ENCODE measurements around the gene TM9SF1. TPM values are rescaled to one million over a fixed set of nuclear protein-coding genes. Genes with fewer than 3 reads are reported as not detected.

The TM9SF1 gene
- total RNA-seq, 1 donor from 2014 or later, result 63.5 TPM

DNA sequence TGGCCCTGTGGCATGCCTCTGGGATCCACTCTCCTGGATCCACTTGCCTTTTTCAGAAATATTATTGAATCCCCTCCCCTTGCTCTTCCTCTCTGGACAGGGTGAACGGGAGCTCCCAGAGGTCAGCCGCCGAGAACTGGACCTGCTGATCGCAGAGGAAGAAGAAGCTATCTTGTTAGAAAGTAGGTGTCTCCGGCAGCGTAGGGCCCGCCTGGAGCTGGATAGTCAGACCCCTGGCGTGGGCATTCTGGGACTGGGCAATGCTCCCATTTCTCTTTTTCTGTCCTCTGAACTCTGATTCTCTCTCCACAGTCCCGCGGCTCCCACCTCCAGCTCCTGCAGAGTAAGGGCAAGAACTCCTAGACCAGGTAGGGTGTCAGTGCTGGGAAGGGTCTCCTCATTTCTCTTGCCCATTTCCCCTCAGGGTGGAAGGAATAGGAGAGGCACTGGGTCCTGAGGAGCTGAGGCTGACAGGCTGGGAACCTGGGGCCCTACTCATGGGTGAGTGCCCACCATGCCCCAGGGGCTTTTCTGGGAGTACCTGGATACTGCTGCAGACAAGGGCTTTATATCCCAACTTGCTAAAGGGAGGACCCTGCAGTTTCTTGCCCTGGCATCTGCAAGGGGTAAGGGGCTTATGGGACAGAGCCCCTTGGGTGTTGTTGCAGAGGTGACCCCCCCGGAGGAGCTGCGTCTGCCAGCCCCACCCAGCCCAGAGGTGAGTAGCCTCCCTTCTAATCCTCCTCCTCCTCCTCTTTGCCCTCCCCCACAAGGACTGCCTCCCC is 18.0 kb downstream of the TM9SF1 start:
- no peak for DNase-seq

GRCh38 chr14:24176599-24176998 is 18.6 kb downstream of the TM9SF1 start:
- no peak for DNase-seq

DNA sequence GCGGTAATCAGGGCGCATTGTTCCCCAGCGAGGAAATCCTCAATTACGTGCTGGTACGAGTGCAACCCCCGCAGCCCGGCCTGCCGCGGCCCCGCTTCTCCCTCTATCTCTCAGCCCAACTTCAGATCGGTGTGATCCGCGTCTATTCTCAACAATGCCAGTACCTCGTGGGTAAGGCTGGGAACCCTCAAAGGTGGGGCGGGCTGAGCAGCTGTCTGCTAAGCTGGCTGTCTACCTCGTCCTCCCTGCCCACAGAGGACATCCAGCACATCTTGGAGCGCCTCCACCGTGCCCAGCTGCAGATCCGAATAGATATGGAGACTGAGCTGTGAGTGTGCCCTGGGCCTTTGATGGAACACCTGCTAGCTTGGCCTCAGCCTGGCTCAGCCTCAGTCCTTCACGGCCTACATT is 22.4 kb downstream of the TM9SF1 start:
- DNase-seq, result no peak

DNA sequence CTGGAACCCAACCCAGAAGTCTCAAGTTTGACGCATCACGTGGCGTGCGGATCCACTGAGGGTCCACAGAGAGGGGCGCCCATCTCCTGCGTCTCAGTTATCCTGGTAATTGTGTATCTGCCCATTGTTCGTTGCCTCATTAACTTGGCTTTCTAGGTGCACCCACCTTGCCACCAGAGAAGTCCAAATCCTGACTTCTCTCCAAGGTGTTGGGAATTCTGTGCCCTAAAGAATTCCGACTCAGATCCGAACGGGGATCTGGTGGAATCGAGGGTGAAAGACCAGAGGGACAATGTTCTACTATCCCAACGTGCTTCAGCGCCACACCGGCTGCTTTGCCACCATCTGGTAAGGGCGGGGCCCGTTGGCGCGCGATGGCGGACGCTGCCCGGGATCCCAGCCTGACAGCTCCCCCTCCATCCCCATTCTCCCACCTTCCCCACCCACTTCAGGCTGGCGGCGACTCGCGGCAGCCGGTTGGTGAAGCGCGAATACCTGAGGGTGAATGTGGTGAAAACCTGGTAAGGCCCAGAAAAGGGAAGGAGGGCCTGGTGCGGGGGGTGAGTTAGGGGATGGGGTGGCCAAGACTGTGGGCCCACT is 22.9 kb downstream of the TM9SF1 start:
- DNase-seq, result no peak

DNA sequence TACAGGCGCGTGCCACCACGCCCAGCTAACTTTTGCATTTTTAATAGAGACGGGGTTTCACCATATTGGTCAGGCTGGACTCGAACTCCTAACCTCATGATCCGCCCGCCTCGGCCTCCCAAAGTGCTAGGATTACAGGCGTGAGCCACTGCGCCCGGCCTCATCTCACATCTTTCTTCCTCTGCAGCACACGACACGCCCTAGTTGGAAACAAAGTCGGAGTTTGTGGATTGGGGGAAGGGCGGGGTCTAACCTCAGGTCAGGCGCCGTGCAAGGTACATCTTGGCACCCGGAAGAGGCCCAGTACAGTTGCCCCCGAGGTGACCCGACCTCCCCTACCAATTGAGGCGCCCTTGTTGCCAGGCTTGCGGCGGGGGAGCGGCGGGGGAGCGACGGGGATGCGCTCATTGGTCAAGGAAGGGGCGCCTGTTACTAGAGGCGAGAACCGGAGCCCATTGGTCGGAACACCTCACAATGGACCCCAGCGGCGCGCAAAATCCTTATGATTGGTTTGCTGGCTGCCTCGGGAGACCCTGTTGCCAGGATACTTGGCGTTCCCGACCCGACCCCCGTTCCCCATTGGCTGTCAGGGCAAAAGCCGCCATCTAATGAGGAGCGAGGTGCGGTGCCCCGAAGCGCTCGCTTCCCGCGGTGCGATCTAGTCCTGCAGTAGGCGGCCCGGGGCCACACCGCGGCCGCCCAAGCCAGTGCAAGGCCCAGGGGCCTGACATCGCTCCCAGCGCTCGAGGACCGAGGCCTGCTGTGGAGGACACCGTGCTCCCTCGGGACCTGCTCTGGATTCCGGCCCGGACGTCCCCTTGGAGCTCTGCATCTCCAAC is 23.6 kb downstream of the TM9SF1 start, which contains the start of gene REC8:
Gene REC8, plus strand, starts transcription at position 659 of the 839 bp plus-strand sequence. CDS start 473 bp downstream, outside the sequence.
- peak; percentile 97 for DNase-seq

- no peak for DNase-seq
These were observed 27.6 kb downstream of the TM9SF1 start for GRCh38 chr14:24167469-24168114.

DNA sequence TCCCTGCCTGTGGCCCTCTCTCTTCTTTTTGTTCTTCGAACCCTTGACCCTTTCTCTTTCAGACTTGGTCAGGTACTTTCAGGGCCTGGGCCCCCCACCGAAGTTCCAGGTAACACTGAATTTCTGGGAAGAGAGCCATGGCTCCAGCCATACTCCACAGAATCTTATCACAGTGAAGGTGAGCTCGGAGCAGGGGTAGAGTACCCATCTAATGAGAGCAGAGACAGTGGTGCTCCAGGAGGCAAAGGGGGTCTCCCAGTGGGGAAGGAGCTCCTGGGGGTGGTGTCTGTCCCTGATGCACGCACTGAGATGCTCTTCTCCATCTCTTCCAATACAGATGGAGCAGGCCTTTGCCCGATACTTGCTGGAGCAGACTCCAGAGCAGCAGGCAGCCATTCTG is 29.5 kb downstream of the TM9SF1 start:
- DNase-seq, result no peak

GRCh38 chr14:24164518-24164991 is 30.7 kb downstream of the TM9SF1 start:
- DNase-seq, result no peak

DNA sequence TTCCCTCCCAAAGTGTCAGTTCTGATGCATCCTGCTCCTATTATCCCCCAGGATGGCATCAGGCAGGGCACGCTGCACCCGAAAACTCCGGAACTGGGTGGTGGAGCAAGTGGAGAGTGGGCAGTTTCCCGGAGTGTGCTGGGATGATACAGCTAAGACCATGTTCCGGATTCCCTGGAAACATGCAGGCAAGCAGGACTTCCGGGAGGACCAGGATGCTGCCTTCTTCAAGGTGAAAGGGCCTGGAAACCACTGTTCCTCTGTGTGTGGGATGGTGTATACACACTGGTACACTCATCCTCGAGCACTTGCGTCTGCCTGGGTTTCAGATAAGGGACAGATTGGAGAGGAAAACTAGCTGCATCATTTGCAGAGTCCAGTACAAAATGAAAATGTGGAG is 33.1 kb downstream of the TM9SF1 start:
- DNase-seq, result peak; percentile 37

DNA sequence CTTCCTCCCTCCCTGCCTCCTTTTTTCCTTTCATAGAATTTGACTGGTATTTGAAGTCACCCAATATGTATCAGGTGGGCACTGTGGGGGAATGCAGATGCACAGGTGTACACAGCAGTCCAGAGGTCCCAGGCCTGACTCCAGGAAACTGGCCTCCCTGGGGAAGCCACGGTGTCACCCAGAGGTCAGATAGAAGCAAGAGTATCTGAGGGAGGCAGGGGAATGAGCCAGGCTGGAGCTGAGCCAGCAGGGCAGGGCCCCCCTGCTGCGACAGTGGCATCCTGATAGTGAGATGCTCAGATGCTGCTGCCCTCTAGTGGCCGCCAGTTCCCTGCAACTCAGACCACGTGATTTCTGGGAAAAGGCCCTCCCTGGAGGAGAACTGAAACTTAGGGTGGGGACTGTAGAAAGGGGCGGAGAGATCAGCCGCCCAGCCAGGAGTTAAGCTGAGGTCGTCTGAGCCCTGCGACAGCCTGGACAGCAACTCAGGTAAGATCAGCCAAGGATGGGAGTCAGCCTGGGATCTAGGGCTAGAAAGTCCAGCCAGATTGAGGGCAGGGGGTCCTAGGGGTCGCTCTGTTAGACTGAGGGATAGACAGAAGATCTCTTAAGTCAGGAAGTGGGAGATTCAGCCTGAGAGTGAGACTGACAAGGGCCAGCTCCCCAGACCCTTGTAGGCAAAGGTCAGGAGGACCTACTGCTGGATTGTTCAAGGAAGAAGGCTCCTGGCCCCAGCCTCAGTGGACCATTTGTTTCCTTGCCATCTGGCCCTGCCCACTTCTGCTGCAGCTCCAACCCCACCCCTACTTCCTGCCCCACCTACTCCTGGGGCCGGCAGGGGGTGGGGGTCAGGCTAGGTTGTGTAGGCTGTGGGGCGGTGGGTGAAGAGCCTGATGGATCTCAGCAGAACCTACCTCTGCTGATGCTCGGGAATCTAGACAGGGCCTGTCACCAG is 34.1 kb downstream of the TM9SF1 start, which contains the start of gene IRF9:
Gene IRF9, plus strand, starts transcription at position 416 of the 955 bp plus-strand sequence. CDS start 880 bp downstream, outside the sequence.
- peak; percentile 97 for DNase-seq

- no peak for DNase-seq
These were observed 34.8 kb downstream of the TM9SF1 start for GRCh38 chr14:24160499-24160849.

- DNase-seq, result no peak
These were observed 35.3 kb downstream of the TM9SF1 start for GRCh38 chr14:24159777-24160498.

DNA sequence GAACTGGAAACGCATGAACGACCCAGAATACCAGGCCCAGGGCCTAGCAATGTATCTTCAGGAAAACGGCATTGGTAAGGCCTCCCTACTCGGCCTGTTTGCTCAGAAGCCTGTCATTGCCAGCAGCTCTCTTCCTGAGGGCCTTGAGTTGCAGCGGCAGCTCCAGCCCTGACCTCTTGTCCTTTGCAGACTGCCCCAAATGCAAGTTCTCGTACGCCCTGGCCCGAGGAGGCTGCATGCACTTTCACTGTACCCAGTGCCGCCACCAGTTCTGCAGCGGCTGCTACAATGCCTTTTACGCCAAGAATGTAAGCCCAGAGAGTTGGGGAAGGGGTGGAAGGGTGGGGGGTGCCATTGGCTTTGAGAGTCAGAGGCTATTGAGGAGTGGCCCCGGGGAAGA is 37.9 kb downstream of the TM9SF1 start:
- DNase-seq, result no peak

DNA sequence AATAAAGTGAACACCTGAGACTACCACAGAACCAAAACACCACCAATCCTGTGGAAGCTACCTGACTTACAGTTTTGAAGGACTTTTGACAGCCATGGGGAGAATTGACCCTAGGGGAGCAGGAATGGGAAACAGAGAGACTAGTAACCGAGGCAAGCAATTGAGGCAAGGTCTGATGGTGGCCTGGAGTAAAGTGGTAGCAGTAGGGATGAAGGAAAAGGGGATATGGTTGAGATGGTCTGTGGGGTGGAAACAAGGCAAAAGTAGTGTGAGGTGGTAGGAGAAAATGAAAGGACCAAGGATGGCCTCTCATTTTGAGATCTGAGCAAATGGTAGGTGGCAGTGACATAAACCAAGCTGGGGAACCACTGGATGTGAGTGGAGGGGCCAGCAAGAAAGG is 38.4 kb downstream of the TM9SF1 start:
- no peak for DNase-seq

- DNase-seq, result no peak
These were observed 40.1 kb downstream of the TM9SF1 start for GRCh38 chr14:24155100-24155499.

DNA sequence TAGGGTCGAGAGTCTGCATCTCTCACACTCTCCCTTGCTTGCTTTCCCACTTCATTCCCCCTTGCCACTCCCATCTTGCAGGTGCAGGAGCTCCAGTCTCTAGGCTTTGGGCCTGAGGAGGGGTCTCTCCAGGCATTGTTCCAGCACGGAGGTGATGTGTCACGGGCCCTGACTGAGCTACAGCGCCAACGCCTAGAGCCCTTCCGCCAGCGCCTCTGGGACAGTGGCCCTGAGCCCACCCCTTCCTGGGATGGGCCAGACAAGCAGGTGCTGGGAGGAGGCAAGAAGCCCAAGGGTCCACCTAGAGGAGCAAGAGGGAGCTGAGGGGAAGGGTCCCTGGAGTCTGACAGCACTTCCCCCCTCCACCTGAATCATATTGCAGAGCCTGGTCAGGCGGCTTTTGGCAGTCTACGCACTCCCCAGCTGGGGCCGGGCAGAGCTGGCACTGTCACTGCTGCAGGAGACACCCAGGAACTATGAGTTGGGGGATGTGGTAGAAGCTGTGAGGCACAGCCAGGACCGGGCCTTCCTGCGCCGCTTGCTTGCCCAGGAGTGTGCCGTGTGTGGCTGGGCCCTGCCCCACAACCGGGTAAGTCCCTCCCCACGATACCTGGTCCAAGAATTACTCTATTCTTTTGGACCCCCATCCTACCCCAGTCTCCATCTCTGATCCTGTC is 43.7 kb downstream of the TM9SF1 start:
- no peak for DNase-seq

DNA sequence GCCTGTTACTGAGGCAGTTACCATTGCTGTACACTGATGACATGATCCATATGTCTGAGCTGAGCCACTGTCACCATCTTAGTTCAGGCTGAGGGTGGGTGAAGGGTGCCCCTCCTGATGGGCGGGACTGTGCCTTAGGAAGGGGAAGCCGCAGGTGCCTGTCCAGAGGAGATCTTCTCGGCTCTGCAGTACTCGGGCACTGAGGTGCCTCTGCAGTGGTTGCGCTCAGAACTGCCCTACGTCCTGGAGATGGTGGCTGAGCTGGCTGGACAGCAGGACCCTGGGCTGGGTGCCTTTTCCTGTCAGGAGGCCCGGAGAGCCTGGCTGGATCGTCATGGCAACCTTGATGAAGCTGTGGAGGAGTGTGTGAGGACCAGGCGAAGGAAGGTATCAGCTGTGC is 44.2 kb downstream of the TM9SF1 start:
- DNase-seq, result no peak

DNA sequence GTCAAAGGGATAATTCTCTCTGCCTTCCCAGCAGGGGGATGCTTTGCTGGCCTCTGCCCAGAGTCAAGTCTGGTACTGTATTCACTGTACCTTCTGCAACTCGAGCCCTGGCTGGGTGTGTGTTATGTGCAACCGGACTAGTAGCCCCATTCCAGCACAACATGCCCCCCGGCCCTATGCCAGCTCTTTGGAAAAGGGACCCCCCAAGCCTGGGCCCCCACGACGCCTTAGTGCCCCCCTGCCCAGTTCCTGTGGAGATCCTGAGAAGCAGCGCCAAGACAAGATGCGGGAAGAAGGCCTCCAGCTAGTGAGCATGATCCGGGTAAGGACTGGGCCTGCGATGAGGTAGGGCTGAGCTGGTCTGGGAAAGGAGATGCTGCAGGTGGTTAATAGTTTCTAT is 44.7 kb downstream of the TM9SF1 start:
- no peak for DNase-seq

DNA sequence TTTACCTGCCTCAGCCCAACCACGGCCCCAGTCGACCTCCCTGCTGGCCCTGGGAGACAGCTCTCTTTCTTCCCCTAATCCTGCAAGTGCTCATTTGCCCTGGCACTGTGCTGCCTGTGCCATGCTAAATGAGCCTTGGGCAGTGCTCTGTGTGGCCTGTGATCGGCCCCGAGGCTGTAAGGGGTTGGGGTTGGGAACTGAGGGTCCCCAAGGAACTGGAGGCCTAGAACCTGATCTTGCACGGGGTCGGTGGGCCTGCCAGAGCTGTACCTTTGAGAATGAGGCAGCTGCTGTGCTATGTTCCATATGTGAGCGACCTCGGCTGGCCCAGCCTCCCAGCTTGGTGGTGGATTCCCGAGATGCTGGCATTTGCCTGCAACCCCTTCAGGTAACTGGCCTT is 45.2 kb downstream of the TM9SF1 start:
- no peak for DNase-seq

DNA sequence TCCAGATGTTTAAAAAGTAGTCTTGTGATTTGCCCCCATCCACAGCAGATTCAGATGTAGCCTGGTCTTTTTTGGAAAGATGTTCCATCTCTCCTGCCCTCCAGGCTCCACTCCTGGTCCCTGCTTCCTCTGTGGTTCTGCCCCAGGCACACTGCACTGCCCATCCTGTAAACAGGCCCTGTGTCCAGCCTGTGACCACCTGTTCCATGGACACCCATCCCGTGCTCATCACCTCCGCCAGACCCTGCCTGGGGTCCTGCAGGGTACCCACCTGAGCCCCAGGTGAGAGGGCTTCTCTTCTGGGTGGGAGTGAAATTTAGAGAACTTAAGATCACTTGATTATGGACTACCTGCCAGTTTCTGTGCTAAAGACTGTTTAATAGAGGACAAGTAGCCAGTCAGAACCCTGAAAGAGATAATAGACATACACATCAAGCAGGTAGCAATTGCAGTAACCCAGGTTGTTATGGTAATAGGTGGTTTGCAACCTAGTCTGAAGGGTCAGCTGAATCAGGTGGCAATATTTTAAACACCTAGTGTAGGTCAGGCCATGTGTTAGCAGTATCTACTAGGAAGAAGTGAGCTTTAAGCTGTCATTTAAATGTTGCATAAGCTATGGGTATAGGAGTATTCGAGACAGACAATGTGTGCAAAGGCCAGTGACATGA is 45.8 kb downstream of the TM9SF1 start:
- no peak for DNase-seq

All from dermis blood vessel endothelial cell (primary cell).